DND-41 (cell line): ENCODE measurements around the gene ACTL8.

Experiments
- ATAC-seq: fragments of 200-7000 bp; cut with Tn5 transposase; 3 replicates; pipeline ENCODE4 v1.9.1; 2021; ENCODE audit warnings: low read depth; ENCODE audit not compliant: insufficient read depth
- DNase-seq: peaks from one replicate; pipeline ENCODE4 v3.0.0-alpha.2; 2020
- H2AFZ ChIP-seq: 2 replicates; pipeline ENCODE4 v1.6.0; 2012; ENCODE audit warnings: low read depth, low read length
- H3K27ac ChIP-seq: 2 replicates; pipeline ENCODE4 v1.5.1; 2012; ENCODE audit warnings: low read length, inconsistent platforms
- H3K27me3 ChIP-seq: fragments of 200-600 bp; sonication (generic); 2 replicates; pipeline ENCODE4 v1.6.0; 2012; ENCODE audit warnings: low read length, mild to moderate bottlenecking, inconsistent platforms; ENCODE audit not compliant: insufficient read depth, poor library complexity
- H3K36me3 ChIP-seq: 2 replicates; pipeline ENCODE4 v1.5.1; 2012; ENCODE audit warnings: low read length, inconsistent platforms; ENCODE audit not compliant: insufficient read depth
- H3K4me1 ChIP-seq: 2 replicates; pipeline ENCODE4 v1.5.1; 2012; ENCODE audit warnings: mild to moderate bottlenecking, low read length; ENCODE audit not compliant: insufficient read depth
- H3K4me2 ChIP-seq: 2 replicates; pipeline ENCODE4 v1.6.0; 2012; ENCODE audit warnings: mild to moderate bottlenecking, moderate library complexity, low read length, inconsistent platforms; ENCODE audit not compliant: insufficient read depth
- H3K4me3 ChIP-seq, 2 experiments: fragments of 200-600 bp in 1 of 2; shearing (Covaris generic) in 1 of 2; 2 replicates each; pipeline ENCODE4 v1.5.1; 2012 to 2016; ENCODE audit warnings: inconsistent platforms in 2 of 2, low read length in 2 of 2, mild to moderate bottlenecking in 2 of 2, low read depth in 1 of 2, moderate library complexity in 1 of 2
- H3K79me2 ChIP-seq: 2 replicates; pipeline ENCODE4 v1.6.0; 2012; ENCODE audit warnings: low read length, inconsistent platforms; ENCODE audit not compliant: insufficient read depth
- H3K9ac ChIP-seq: 2 replicates; pipeline ENCODE4 v1.6.0; 2012; ENCODE audit warnings: low read depth, mild to moderate bottlenecking, inconsistent platforms, low read length, moderate library complexity
- H3K9me3 ChIP-seq: 2 replicates; pipeline ENCODE4 v1.5.1; 2012; ENCODE audit warnings: low read length, moderate library complexity, mild to moderate bottlenecking, inconsistent platforms; ENCODE audit not compliant: insufficient read depth, severe bottlenecking
- H4K20me1 ChIP-seq: 2 replicates; pipeline ENCODE4 v1.6.0; 2012; ENCODE audit warnings: low read length; ENCODE audit not compliant: insufficient read depth
- EZH2 ChIP-seq: IDR thresholded peaks from 3 replicates; pipeline ENCODE4 v1.6.1; 2012; ENCODE audit warnings: borderline replicate concordance, low read depth, mild to moderate bottlenecking, moderate library complexity, low read length, inconsistent platforms; ENCODE audit not compliant: severe bottlenecking
- TF ChIP-seq, protein P1 (sequence below): IDR thresholded peaks from 2 replicates; pipeline ENCODE4 v1.5.1; 2012; ENCODE audit warnings: borderline replicate concordance, low read length, moderate library complexity, mild to moderate bottlenecking; ENCODE audit not compliant: poor library complexity, severe bottlenecking; ENCODE audit errors: extremely low read depth

The ACTL8 gene

DNA sequence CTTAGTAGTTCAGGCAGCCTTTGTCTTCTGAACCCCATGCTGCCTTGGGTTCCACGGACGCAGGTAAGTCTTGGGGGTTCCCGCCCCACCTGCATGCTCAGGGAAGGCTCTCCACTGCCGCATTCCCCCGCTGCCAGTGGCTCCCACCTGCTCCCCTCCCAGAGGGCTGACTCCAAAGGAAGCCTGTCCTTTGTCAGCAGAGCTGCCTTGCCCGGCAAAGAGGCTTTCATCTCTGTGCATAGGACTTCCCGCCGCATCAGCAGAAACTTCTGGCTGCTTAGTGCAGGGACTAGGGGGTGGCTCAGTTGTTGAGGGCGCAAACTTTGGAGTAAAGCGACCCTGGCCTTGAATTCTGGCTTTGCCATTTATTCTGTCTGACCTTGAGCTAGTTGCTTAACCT, 25.2 kb upstream of the ACTL8 start:
- H2AFZ ChIP-seq: no peak overlapping the region
- H3K36me3 ChIP-seq: no peaks in the 10 kb centered on the region
- H3K79me2 ChIP-seq: no peaks in the 10 kb centered on the region
- H3K4me2 ChIP-seq: no peak overlapping the region
- H3K9ac ChIP-seq: no peak overlapping the region
- H3K27me3 ChIP-seq: no peaks in the 10 kb centered on the region
- DNase-seq (no peak), ATAC-seq (no peak)
- H3K27ac ChIP-seq: no peak overlapping the region
- no peaks in the 10 kb centered on the region for H4K20me1 ChIP-seq
- no peak for TF ChIP-seq EZH2
- TF ChIP-seq, protein P1, sequence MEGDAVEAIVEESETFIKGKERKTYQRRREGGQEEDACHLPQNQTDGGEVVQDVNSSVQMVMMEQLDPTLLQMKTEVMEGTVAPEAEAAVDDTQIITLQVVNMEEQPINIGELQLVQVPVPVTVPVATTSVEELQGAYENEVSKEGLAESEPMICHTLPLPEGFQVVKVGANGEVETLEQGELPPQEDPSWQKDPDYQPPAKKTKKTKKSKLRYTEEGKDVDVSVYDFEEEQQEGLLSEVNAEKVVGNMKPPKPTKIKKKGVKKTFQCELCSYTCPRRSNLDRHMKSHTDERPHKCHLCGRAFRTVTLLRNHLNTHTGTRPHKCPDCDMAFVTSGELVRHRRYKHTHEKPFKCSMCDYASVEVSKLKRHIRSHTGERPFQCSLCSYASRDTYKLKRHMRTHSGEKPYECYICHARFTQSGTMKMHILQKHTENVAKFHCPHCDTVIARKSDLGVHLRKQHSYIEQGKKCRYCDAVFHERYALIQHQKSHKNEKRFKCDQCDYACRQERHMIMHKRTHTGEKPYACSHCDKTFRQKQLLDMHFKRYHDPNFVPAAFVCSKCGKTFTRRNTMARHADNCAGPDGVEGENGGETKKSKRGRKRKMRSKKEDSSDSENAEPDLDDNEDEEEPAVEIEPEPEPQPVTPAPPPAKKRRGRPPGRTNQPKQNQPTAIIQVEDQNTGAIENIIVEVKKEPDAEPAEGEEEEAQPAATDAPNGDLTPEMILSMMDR: no peak
- H3K4me1 ChIP-seq: no peaks in the 10 kb centered on the region
- H3K4me3 ChIP-seq: no peak overlapping the region
- H3K9me3 ChIP-seq: no peaks in the 10 kb centered on the region

- no peak for ATAC-seq
These were observed 23.7 kb upstream of the ACTL8 start for GRCh38 chr1:17731460-17731859.

DNA sequence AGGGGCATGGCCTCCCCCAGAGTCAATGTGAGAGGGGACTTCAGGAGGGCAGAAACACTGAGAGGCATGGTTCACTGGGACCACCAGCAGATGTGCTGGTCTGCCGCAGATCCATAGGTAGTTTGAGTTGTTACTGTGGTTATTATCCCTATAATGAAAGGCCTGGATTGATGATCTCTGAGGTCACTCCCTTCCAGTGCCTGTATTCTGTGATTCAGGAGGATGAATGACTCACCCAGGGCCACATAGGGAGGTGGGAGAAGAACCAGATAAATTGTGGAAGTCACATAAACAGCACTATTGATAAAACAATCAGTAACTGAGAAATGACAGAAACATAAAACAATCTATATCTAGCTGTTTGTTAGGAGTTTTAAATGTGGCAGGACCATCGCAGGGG, 22.7 kb upstream of the ACTL8 start:
- H3K4me2 ChIP-seq: no peak overlapping the region
- H3K4me1 ChIP-seq: no peaks in the 10 kb centered on the region
- TF ChIP-seq, protein P1: no peak
- DNase-seq (no peak), ATAC-seq (no peak)
- H3K27ac ChIP-seq: no peak overlapping the region
- no peak overlapping the region for H3K9ac ChIP-seq
- H3K79me2 ChIP-seq: no peaks in the 10 kb centered on the region
- H3K9me3 ChIP-seq: no peaks in the 10 kb centered on the region
- H2AFZ ChIP-seq: no peak overlapping the region
- H3K36me3 ChIP-seq: no peaks in the 10 kb centered on the region
- H3K27me3 ChIP-seq: no peaks in the 10 kb centered on the region
- H4K20me1 ChIP-seq: no peaks in the 10 kb centered on the region
- H3K4me3 ChIP-seq: no peak overlapping the region

More at GRCh38 chr1:17731460-17731859, 23.7 kb upstream of the ACTL8 start:
- H3K9me3 ChIP-seq: no peaks in the 10 kb centered on the region
- no peaks in the 10 kb centered on the region for H3K79me2 ChIP-seq
- no peaks in the 10 kb centered on the region for H3K36me3 ChIP-seq
- no peaks in the 10 kb centered on the region for H4K20me1 ChIP-seq
- H3K4me2 ChIP-seq: no peak overlapping the region
- no peak overlapping the region for H3K9ac ChIP-seq
- TF ChIP-seq, protein P1: no peak
- no peak for TF ChIP-seq EZH2
- H3K4me3 ChIP-seq: no peak overlapping the region
- no peaks in the 10 kb centered on the region for H3K4me1 ChIP-seq
- no peaks in the 10 kb centered on the region for H3K27me3 ChIP-seq
- H3K27ac ChIP-seq: no peak overlapping the region
- no peak overlapping the region for H2AFZ ChIP-seq
- no peak for DNase-seq

DNA sequence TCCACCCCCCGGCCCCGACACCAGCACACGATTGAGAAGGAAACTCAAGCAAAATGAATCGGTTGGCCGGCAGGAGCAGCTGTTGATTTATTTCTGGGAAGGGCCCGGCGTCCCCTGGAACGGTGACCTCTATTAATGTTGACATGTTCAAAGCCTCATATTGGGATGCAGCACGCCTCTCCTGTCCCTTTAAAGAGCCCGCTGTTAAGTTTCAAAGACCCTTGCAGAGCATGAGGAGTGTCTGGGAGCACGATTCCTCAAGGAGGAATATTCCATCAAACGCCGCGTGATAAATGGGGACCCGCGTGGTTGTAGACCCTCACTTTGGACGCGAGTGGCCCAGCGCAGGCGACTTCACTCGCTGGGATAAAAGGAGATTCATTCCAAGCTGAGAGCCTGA, 21.5 kb upstream of the ACTL8 start:
- no peak for TF ChIP-seq EZH2
- TF ChIP-seq, protein P1: no peak
- Histone ChIP-seq H3K9me3 (no peaks in the 10 kb centered on the region), H2AFZ (no peak overlapping the region), H3K4me1 (no peaks in the 10 kb centered on the region), H3K36me3 (no peaks in the 10 kb centered on the region), H4K20me1 (no peaks in the 10 kb centered on the region), H3K4me3 (no peak overlapping the region), H3K4me2 (no peak overlapping the region), H3K27ac (no peak overlapping the region), H3K79me2 (no peaks in the 10 kb centered on the region), H3K27me3 (no peaks in the 10 kb centered on the region), H3K9ac (no peak overlapping the region)
- ATAC-seq (no peak), DNase-seq (no peak)
